GM23338 (cell line): ENCODE measurements around the gene UPK1A. TPM values are rescaled to one million over a fixed set of nuclear protein-coding genes. Genes with fewer than 3 reads are reported as not detected.

Source experiments
- ATAC-seq: fragments of 200-7000 bp; cut with Tn5 transposase; 3 replicates; pipeline ENCODE4 v1.9.1; 2020
- DNase-seq: peaks from one replicate; pipeline ENCODE4 v3.0.0-alpha.2; 2015; ENCODE audit warnings: low spot score
- H2AFZ ChIP-seq: fragments of 200-600 bp; sonication (generic); 2 replicates; pipeline ENCODE4 v1.8.0; 2016; ENCODE audit warnings: antibody characterized with exemption, mild to moderate bottlenecking, moderate library complexity
- H3F3A ChIP-seq: fragments of 200-600 bp; sonication (generic); replicated peaks from 2 replicates; pipeline ENCODE4 v1.8.0; 2017; ENCODE audit warnings: antibody characterized with exemption, mixed run types, low read depth
- H3K27ac ChIP-seq: fragments of 200-600 bp; sonication (generic); 2 replicates; pipeline ENCODE4 v1.6.1; 2016; ENCODE audit warnings: low read depth
- H3K27me3 ChIP-seq: fragments of 200-600 bp; sonication (generic); 2 replicates; pipeline ENCODE4 v1.8.0; 2016; ENCODE audit warnings: mild to moderate bottlenecking, mixed run types, moderate library complexity; ENCODE audit not compliant: insufficient read depth
- H3K36me3 ChIP-seq: fragments of 200-600 bp; sonication (generic); 2 replicates; pipeline ENCODE4 v1.8.0; 2016; ENCODE audit warnings: mild to moderate bottlenecking; ENCODE audit not compliant: insufficient read depth
- H3K4me1 ChIP-seq: fragments of 200-600 bp; sonication (generic); 2 replicates; pipeline ENCODE4 v1.8.0; 2016; ENCODE audit warnings: mild to moderate bottlenecking, moderate library complexity; ENCODE audit not compliant: insufficient read depth
- H3K4me2 ChIP-seq: fragments of 200-600 bp; sonication (generic); 2 replicates; pipeline ENCODE4 v1.7.1; 2017; ENCODE audit warnings: mixed run types
- H3K4me3 ChIP-seq: fragments of 200-600 bp; sonication (generic); 2 replicates; pipeline ENCODE4 v1.6.1; 2016; ENCODE audit warnings: mixed run types
- H3K79me2 ChIP-seq: fragments of 200-600 bp; sonication (generic); replicated peaks from 2 replicates; pipeline ENCODE4 v1.8.0; 2017; ENCODE audit warnings: mild to moderate bottlenecking; ENCODE audit not compliant: insufficient read depth
- H3K9me2 ChIP-seq: fragments of 200-600 bp; sonication (generic); 2 replicates; pipeline ENCODE4 v1.8.0; 2017; ENCODE audit not compliant: insufficient read depth
- H4K20me1 ChIP-seq: fragments of 200-600 bp; sonication (generic); replicated peaks from 2 replicates; pipeline ENCODE4 v1.8.0; 2017; ENCODE audit warnings: mild to moderate bottlenecking; ENCODE audit not compliant: insufficient read depth
- H3K27ac Mint-ChIP-seq: 2 replicates; pipeline ENCODE4 v1.8.0; 2020; ENCODE audit warnings: inconsistent platforms, mild to moderate bottlenecking, moderate library complexity, mixed read lengths
- H3K27me3 Mint-ChIP-seq: 3 replicates; pipeline ENCODE4 v1.8.0; 2022; ENCODE audit warnings: low read depth, mild to moderate bottlenecking, moderate library complexity, mixed read lengths, inconsistent platforms; ENCODE audit not compliant: insufficient read depth, poor library complexity
- H3K36me3 Mint-ChIP-seq: 3 replicates; pipeline ENCODE4 v1.8.0; 2021; ENCODE audit warnings: low read depth, mild to moderate bottlenecking, inconsistent platforms, moderate library complexity, mixed read lengths
- H3K4me1 Mint-ChIP-seq: 3 replicates; pipeline ENCODE4 v1.8.0; 2020; ENCODE audit warnings: mild to moderate bottlenecking, inconsistent platforms, mixed read lengths
- H3K4me3 Mint-ChIP-seq: 3 replicates; pipeline ENCODE4 v1.8.0; 2021; ENCODE audit warnings: moderate library complexity, mild to moderate bottlenecking, inconsistent platforms, mixed read lengths
- H3K9me3 Mint-ChIP-seq: 3 replicates; pipeline ENCODE4 v1.8.0; 2020; ENCODE audit warnings: moderate library complexity, mild to moderate bottlenecking, inconsistent platforms, mixed read lengths
- CREB1 ChIP-seq: fragments of 250-450 bp; sonication (Bioruptor Pico); IDR thresholded peaks from 2 replicates; pipeline ENCODE4 v1.5.0; 2020; ENCODE audit warnings: low read depth, mild to moderate bottlenecking, moderate library complexity
- EZH2 ChIP-seq: fragments of 200-600 bp; sonication (generic); IDR thresholded peaks from one replicate; pipeline ENCODE4 v1.8.0; 2017; ENCODE audit warnings: antibody characterized with exemption, mild to moderate bottlenecking, low read depth; ENCODE audit not compliant: unreplicated experiment
- JUNB ChIP-seq: IDR thresholded peaks from one replicate; pipeline ENCODE4 v1.6.1; 2016; ENCODE audit warnings: antibody characterized with exemption; ENCODE audit not compliant: unreplicated experiment
- NANOG ChIP-seq: IDR thresholded peaks from 2 replicates; pipeline ENCODE4 v1.6.1; 2016; ENCODE audit warnings: antibody characterized with exemption, borderline replicate concordance
- REST ChIP-seq: IDR thresholded peaks from one replicate; pipeline ENCODE4 v1.6.1; 2018; ENCODE audit warnings: antibody characterized with exemption; ENCODE audit not compliant: unreplicated experiment
- STAT1 ChIP-seq: IDR thresholded peaks from one replicate; pipeline ENCODE4 v1.6.1; 2016; ENCODE audit warnings: antibody characterized with exemption; ENCODE audit not compliant: unreplicated experiment
- ZNF114 ChIP-seq: fragments of 250-450 bp; sonication (Bioruptor Pico); IDR thresholded peaks from 2 replicates; pipeline ENCODE4 v1.5.0; 2020; ENCODE audit warnings: mild to moderate bottlenecking, moderate library complexity
- ZNF331 ChIP-seq: fragments of 250-450 bp; sonication (Bioruptor Pico); IDR thresholded peaks from 2 replicates; pipeline ENCODE4 v1.5.0; 2020; ENCODE audit warnings: low read depth, mild to moderate bottlenecking, moderate library complexity
- ZNF462 ChIP-seq: fragments of 250-450 bp; sonication (Bioruptor Pico); IDR thresholded peaks from 2 replicates; pipeline ENCODE4 v1.5.0; 2020; ENCODE audit warnings: mild to moderate bottlenecking, moderate library complexity
- polyA plus RNA-seq: library from polyadenylated mRNA; unstranded; fragments of >200 nt; fragmentation: Nextera tagmentation; extraction: Ambion mirVana; gene quantifications from 2 replicates; pipeline ENCODE4 v1.2.1, GENCODE V29; 2016
- total RNA-seq: library from RNA; depleted of rRNA; stranded (reverse); fragments of >200 nt; shearing (Covaris generic); gene quantifications from 2 replicates; pipeline ENCODE4 v1.2.3, GENCODE V29; 2014

The UPK1A gene
- total and polyA plus RNA-seq, 2 experiments from 2014 or later: 0.42 to 1.5 TPM

GRCh38 chr19:35725216-35725861 is 59.0 kb downstream of the UPK1A start (continued):
- TF ChIP-seq REST: no peak
- no peak for TF ChIP-seq CREB1 (CRISPR knock-in tag)
- TF ChIP-seq NANOG: no peak
- TF ChIP-seq ZNF331 (CRISPR knock-in tag): no peak

- no peak overlapping the region for H3K27ac Mint-ChIP-seq
- no peaks in the 10 kb centered on the region for H3K4me1 Mint-ChIP-seq
- H3K27me3 Mint-ChIP-seq: peaks cover 16% of the 10 kb centered on the region
- no peaks in the 10 kb centered on the region for H3K4me1 ChIP-seq
- H3K9me3 Mint-ChIP-seq: no peaks in the 10 kb centered on the region
- peaks cover 29% of the 10 kb centered on the region; the same call in 1 of the 2 replicates for H3K36me3 ChIP-seq
- no peak overlapping the region for H3K4me3 ChIP-seq
- no peak overlapping the region for H3K4me3 Mint-ChIP-seq
- H4K20me1 ChIP-seq: peaks cover 5% of the 10 kb centered on the region
- H3K36me3 Mint-ChIP-seq: peaks cover 86% of the 10 kb centered on the region
- ATAC-seq (no peak), DNase-seq (no peak)
- H3K4me2 ChIP-seq: no peak overlapping the region
- H3K27me3 ChIP-seq: no peaks in the 10 kb centered on the region
- no peak for TF ChIP-seq ZNF462 (CRISPR knock-in tag)
- no peak for TF ChIP-seq NANOG
- no peak for TF ChIP-seq STAT1
- TF ChIP-seq EZH2: no peak
- TF ChIP-seq ZNF114 (CRISPR knock-in tag): no peak
- TF ChIP-seq REST: no peak
- no peak for TF ChIP-seq ZNF331 (CRISPR knock-in tag)
- TF ChIP-seq CREB1 (CRISPR knock-in tag): no peak
- no peak for TF ChIP-seq JUNB
- H3K79me2 ChIP-seq: no peaks in the 10 kb centered on the region
- no peak overlapping the region for H3K27ac ChIP-seq
- no peak overlapping the region for H2AFZ ChIP-seq
- no peaks in the 10 kb centered on the region for H3K9me2 ChIP-seq
- no peaks in the 10 kb centered on the region for H3F3A ChIP-seq
Measured at GRCh38 chr19:35727053-35727955, 61.0 kb downstream of the UPK1A start.
